SU-DHL-6 (cell line): ENCODE data around the gene MAP2K4.

ENCODE experiments used
- CTCF ChIP-seq: fragments of 200-600 bp; sonication (generic); IDR thresholded peaks from one replicate; pipeline ENCODE4 v1.5.1; 2017; ENCODE audit warnings: antibody characterized with exemption, mild to moderate bottlenecking, low read length, moderate library complexity; ENCODE audit not compliant: insufficient read depth, poor library complexity, severe bottlenecking
- EZH2phosphoT487 ChIP-seq: fragments of 200-600 bp; sonication (generic), shearing (Covaris generic); conservative IDR thresholded peaks from 2 replicates; pipeline ENCODE4 v1.6.1; 2018; ENCODE audit warnings: mild to moderate bottlenecking, antibody characterized with exemption, low read length, moderate library complexity, mixed read lengths

GRCh38 chr17:12077773-12078172 lies 57.1 kb downstream of the MAP2K4 start:
- no peak for TF ChIP-seq CTCF
- no peak for TF ChIP-seq EZH2phosphoT487
